GM21367 (cell line): ENCODE data around the gene TOR1AIP1.
A peak's percentile ranks its signal among the peaks of the same experiment; 100 is the strongest.

Experiments
- ATAC-seq: cut with Tn5 transposase; IDR thresholded peaks from one replicate; pipeline ENCODE4 v1.9.1; 2021; ENCODE audit not compliant: unreplicated experiment

Gene TOR1AIP1

DNA sequence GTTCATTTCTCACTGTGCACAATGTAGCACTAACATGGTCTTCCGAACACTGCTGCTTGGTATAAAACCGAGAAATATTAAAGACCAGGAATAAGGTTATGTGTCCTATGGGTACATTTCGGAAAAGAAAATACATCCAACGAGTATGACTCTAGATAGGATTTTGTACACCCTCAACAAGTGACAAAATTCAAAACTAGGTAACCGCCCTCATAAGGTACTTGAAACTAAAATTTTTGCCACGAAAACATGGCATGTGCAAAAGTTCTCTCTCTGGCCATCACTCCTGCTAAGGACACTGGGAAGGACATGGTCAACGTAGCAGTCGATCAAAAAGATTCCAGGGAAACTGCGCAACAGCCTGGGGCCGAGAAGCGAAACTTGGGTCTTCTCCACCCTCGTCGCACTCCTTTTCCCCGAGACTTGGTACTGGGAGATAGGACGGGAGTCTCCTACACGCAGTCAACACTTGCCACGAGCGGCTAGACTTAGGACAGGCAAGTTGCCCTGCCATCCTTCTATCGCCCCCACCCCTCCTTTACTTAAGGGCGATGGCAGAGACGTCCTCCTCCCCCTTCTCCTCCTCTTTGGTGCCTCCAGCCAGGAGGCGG is 338 bp upstream of the TOR1AIP1 start:
- ATAC-seq: peak; percentile 1

DNA sequence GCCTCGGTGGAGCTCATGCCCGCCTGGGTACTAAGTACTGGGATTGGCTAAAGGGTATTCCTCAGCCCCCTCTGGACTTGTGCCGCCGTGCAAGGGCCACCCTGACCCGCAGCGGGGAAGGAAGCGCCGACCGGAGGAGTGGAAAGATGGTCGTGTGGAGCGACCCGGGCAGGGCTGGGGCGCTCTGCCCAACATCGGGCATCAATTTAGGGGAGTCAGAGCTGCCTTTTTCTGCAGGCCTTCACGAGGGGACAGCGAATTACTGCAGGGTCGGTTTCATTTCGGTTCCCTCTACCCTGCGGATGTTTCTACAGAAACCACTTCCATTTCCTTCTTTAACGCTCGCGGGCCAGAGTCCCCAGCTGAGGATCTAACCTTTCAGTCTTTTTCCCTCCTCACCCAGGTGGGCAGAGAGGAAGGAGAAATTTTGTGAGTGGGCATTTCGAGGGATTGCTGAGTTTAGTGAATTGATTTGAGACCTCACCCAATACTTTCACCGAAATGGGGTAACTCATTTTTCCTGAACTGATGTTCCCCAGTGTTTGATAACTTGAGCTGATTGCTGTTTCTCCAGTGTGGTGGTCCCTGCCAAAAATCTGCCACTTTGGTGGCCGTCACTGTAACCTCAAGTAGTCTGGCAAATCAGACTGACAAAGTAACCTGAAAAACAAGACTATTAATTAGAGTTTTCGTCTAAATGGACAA is 1.1 kb downstream of the TOR1AIP1 start:
- peak; percentile 8 for ATAC-seq

DNA sequence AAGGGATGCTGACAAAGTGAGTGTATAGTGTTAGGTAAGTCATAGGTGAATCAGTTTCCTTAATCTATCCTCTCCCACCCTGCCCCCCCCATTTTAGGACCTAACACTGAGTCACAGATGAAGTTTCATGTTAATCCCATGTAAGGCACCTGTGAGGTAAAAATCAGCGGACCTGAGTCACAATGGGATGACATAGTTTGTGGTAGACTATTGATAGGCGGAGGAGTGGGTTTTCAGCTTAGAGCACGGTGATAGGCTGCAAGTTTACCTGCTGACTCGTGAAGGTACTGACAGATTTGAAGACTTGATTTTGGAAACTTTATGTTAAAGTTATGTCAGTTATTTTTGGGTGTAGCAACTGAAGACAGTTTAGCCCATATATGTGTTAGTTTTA is 1.7 kb downstream of the TOR1AIP1 start:
- ATAC-seq: peak; percentile 22

DNA sequence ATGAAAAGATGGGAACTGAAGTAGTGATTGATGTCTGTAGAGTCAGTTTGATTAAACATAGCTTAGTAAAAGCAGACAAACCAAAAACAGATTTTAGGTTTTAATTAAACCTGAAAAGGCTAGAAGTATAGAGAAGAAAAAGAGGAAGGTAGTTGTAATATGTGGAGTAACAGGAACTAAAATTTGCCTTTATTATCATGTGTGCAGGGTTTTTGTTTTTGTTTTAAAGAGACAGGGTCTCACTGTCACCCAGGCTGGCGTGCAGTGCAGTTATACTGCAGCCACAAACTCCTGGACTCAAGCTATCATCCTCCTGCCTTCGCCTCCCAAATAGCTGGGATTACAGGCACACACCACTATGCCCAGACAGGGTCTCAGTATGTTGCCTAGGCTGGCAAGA is 6.0 kb downstream of the TOR1AIP1 start:
- ATAC-seq: no peak

DNA sequence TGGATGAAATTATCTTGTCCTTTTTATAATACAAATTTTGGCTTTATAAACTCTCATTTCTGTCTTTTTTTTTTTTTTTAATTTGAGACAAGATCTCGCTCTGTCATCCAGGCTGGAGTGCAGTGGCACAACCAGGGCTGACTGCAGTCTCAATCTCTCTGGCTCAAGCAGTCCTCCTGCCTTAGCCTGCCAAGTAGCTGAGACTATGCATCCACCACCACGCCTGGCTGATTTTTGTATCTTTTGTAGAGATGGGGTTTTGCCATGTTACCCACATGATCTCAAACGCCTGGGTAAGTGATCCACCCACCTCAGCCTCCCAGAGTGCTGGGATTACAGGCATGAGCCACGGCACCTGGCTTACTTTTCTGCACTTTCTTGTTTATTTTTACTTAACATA is 7.5 kb downstream of the TOR1AIP1 start:
- ATAC-seq: no peak

DNA sequence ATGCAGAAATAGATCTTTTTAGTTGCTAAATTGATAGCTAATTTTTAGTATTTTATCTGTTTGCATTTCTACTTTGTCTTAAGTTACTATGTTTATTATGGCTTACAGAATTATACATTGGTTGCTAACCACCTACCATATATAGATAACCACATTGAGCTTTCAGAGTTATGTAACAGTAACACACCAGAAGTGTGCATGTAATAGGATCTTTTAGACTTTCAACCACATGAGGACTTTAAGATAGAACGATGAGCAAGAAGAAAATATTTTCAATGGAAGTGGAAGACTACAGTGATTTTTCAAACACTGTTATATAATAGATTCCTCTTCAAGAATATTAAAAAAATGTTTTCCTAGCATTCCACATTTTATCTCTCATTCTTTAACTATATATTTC is 28.8 kb downstream of the TOR1AIP1 start:
- ATAC-seq: no peak

DNA sequence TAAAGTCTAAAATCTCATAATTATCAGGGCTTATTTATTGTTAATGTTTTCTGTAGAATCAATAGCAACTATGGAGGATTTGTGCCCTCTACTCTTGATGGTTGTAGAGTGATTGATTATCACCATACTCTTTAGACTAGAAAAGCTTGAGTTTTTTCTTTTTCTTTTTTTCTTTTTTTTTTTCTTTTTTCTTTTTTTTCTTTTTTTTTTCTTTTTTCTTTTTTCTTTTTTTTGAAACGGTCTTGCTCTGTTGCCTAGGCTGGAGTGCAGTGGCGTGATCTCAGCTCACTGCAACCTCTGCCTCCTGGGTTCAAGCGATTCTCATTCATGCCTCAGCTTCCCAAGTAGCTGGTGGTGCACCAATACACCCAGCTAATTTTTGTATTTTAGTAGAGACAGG is 29.7 kb downstream of the TOR1AIP1 start:
- no peak for ATAC-seq

DNA sequence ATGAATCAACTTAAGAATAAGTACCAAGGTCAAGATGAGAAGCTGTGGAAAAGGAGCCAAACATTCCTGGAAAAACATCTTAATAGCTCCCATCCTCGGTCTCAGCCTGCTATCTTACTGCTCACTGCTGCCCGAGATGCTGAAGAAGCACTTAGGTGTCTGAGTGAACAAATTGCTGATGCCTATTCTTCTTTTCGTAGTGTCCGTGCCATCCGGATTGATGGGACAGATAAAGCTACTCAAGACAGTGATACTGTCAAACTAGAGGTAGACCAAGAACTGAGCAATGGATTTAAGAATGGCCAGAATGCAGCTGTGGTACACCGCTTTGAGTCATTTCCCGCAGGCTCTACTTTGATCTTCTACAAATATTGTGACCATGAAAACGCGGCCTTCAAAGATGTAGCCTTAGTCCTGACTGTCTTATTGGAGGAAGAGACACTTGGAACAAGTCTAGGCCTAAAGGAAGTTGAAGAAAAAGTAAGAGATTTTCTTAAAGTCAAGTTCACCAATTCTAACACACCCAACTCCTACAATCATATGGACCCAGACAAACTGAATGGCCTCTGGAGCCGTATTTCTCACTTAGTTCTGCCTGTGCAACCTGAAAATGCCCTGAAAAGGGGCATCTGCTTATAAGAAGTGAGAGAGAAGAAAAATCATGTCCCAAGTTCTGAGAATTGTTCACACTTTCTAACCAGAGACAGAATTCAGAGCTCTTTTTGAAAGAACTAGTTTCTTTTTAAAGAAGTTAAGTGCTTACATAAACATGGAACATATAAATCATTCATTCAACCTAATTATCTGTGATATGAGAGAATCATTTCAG is 35.7 kb downstream of the TOR1AIP1 start:
- no peak for ATAC-seq

DNA sequence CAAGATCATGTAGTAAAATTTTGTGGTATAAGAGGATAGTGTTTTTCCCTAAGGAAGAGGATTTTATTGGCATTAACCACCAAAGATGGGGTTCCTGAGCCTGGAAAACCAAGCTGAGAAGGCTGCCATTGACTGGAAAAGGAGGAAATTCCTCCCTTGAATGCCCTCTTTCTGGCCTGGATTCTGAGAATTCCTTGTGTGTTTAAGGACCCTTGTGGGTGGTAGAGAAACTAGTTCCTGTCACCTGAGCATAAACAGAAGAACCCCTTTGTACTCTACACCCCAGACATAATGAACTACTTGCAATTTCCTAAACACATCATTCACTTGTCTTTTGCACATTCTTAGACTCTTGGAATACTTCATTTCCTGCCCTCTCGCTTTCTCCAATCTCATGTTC is 39.4 kb downstream of the TOR1AIP1 start:
- ATAC-seq: no peak

DNA sequence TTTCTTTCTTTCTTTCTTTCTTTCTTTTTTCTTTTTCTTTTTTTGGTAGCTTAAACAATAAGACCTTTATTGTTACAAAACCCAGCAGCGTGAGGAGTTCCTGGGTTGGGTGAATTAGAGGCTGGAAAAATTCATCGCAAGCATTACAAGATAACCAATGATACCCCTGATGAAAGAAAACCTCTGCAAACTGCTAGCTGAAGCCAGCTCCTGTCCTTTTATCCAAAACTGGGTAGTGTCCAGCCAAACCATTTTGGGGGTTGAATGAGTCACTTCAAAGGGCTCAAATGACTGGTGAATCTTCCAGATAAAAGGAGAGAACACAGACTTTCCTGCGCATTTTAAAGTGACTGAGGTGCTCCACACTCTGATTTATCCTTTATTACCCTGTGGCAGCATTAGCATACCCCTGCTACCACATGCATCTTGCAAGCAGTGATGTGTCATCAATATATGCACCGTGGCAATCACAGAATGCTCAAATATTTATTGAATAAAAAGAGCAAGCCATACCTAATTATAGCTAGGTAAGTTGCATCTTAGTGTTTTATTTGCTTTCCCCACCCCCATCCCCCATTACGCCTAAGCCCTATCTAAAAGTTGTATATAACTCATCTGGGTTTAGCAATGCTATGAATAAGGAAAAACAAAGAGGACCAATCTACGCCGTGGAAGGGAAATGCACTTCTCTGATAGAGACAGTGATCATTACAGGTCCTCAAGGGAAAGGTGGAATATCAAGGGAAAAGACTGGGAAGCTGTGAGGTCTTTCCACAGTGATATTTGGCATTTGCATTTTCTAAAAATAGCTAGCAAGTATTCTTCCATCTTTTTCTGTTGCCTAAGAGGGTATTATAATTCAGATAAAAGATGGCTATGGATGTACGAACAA is 40.1 kb downstream of the TOR1AIP1 start:
- ATAC-seq: no peak

DNA sequence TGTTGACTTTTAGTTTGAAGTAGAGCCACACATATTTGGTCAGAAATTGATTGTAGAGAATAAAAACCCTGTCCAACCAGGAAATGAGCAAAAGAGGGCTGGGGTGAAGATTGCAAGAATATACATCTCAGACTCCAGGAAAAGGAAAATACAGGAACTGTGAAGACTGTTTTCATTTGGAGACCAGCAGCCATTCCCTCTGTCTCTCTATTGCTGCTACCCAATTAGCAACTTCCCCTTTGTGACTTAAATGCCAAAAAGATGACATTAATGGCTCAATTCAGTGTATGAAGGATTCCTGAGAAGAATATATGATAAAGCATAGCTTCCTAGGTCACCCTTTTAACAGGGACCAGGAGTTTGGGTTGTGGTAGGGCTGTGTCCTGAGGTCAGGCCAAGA is 40.9 kb downstream of the TOR1AIP1 start:
- ATAC-seq: no peak

DNA sequence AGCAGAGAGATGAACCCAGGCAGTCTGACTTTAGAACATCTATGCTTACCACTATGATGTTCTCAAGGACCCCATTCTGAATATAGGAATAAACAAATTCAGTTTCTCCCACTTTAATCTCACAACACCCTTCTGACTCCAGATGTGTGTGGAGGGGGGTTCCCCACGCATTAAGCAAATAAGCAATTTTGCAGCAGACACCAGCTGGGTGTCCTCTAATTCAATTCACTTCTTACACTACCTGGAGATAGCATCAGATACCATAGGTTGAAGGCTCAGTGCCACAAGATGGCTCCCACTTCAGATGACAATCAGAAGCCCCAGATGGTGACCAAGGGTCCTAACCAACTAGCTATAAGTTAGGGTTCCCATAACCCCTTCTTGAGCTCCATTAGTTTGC is 42.2 kb downstream of the TOR1AIP1 start:
- ATAC-seq: no peak

DNA sequence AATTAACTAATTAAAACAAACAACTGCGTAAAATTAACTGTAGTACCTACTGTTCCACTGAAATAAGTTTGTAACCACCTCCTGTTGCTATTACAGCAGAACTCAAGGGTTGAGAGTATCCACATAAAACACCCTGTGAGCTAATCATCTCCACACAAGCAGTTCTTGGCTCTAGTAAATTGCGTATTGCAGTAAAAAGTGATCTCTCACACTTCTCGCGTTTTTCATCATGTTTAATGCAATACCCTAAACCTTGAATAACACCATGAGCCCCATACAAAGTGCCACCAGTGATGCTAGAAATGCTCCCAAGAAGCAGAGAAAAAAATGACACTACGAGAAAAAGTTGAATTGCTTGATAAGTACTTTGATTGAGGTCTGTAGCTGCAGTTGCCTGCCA is 43.2 kb downstream of the TOR1AIP1 start:
- ATAC-seq: no peak

DNA sequence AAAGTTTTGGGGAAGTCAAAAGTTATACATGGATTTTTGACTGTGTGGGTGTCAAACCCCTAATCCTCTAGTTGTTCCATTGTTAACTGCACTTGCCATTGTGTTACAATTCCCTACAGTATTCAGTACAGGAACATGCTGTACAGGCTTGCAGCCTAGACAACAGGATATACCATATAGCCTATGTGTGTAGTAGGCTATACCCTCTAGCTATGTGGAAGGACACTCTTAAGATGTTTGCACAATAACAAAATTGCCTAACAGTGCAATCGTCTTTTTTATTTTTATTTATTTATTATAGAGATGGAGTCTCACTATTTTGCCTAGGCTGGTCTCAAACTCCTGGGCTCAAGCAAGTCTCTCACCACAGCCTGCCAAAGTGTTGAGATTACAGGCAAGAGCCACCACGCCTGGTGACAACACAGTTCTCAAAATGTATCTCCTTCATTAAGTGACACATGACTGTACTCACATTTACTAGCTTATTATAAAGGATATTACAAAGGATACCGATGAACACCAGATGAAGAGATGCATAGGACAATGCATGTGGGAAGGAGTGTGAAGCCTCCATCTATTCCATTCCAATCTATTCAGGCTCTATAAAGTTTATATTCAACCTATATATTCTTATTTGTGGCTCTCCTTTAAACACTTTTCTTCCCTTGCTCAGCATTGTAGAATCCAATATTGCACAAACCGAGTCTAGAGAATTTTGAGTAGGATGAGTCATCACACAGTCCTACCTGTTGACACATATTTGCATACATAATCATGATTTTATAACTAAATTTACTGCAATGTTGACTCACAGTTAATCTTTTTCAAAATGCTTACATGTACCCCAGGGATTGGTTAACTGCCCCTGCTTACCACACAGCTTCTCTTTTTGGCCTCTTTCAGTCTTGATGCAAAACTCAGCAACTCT is 44.1 kb downstream of the TOR1AIP1 start:
- ATAC-seq: no peak

DNA sequence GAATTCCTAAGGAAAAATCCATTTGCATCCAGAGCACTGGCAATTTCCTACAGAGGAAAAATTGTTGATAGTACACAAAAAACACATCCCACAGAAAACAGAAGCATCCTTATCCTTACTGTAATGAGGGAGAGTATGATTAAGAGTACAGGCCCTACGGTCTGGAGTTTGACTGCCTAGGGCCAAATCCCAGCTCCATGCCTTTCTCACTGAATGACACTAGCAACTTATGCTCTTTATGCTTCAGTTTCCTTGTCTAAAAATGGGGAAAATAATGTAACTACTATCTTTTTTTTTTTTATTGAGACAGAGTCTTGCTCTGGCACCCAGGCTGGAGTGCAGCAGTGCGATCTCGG is 44.7 kb downstream of the TOR1AIP1 start:
- ATAC-seq: no peak

DNA sequence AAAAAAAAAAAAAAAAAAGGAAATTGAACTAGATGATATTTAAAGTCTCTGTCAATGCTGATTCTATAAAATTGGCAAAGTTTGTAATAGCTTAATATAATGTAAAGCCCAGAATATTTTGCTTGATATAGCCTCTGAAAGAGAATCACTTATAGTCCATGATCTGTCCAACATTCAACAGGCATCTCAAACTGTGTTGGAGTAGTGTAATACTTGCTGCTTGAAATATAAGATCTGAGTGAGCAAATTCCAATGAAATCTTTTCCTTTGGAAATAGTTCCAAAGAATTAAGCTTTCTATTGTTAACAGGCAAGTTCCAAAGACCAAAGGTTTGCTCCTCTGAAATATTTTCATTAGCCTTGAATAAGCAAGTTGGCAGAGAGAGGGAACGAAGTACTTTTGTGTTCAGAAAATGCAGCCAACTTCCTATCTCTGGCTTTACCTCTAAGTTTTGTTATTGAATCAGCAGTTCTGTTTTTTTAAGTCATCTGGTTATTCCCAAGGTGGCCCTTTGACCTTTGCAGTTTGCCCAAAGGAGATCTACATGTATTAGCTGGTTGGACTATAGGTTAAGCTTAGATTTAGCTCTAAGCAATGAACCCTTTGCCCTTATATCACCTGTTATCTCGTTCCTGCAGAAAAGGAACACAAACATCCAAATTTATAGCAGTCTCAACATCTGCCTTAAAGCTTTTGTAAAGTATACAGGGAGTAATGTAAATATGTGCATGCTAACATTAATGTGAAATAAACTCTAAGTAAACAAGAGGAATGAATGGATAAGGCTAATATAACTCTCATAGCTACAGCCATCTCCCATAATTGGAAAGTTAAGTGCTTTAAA is 48.1 kb downstream of the TOR1AIP1 start:
- ATAC-seq: no peak

DNA sequence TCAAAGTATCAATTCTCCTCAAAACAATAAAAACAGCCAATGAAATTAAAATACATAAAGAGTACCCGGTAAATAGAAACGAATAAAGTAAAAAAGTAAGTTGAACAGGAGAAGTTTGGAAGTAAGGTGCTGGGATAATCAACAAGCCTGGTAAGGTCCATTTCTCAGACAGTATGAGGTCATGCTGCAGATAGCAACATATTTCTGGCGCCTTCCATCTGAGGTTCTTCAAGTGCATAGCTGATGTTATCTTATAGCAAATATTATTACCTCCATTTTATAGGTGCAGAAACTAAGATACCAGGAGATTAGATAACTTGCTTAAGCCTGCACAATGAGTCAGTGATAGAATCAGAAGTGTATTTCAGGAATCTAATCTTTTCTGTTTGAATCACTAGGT is 48.8 kb downstream of the TOR1AIP1 start:
- ATAC-seq: no peak

DNA sequence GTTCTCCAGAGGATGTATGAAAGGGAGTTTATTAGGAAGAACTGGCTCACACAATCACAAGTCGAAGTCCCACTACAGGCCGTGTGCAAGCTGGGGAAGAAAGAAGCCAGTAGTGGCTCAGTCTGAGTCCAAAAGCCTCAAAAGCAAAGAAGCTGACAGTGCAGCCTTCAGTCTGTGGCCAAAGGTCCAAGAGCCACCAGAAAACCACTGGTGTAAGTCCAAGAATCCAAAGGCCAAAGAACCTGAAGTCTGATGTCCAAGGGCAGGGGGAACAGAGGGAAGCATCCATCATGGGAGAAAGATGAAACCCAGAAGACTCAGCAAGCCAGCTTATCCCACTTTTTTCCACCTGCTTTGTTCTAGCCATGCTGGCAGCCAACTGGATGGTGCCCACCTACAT is 51.1 kb downstream of the TOR1AIP1 start:
- no peak for ATAC-seq

DNA sequence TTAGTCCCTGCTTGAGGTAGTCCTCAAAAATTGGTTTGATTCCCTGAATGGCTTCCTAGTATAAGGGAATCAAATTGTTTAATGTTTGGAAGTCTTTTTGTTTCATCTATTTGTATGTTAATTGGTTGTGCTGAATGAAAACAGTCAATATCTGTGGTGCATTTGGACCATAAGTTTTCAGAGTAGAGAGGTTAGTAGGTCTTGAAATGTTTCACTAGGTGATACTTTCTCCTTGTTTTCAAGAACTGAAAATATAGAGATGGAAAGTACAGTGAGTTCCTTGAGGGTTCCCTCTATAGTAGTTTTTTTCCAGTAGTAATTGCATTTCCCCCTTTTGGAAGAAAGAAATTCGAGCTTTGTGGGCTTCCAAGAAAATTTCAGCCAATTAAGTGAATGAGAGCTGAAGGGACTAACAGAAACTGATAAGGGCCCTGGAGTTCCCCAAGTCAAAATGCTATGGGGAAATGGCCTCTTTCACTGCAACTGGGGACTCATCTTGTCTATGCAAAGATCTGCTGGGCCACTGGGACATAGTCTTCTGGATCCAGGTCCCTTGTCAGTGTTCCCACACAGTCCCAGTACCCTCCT is 53.9 kb downstream of the TOR1AIP1 start:
- ATAC-seq: no peak
